Measurements from ENCODE around the gene NOS3. TPM values are rescaled to one million over a fixed set of nuclear protein-coding genes. Genes with fewer than 3 reads are reported as not detected.

The NOS3 gene
- total RNA-seq, 1 experiment from 2014 or later, result 3.2 TPM

DNA sequence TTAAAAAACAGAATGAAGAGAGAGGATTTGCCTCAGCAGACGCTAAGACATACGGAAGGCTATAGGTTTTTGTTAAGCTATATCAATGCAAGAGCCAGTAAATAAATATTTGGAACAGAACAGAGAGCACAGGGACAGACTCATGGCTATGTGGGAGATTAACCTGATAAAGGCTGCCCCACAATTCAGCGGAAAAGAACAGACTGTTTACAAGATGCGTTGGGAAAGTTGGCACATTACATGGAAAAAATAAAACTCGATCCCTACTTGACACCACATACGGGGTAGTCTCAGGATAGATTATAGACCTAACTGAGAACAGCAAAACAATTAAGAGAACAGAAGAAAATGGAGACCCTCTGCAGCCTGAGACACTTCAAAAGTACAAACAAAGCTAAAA lies 23.5 kb upstream of the NOS3 start:
- BruUV-seq (replicated peaks), result no TSS peak
- peaks cover 80% of the 10 kb centered on the region for H3K27me3 ChIP-seq (ENCODE audit: insufficient read depth, low read depth)

DNA sequence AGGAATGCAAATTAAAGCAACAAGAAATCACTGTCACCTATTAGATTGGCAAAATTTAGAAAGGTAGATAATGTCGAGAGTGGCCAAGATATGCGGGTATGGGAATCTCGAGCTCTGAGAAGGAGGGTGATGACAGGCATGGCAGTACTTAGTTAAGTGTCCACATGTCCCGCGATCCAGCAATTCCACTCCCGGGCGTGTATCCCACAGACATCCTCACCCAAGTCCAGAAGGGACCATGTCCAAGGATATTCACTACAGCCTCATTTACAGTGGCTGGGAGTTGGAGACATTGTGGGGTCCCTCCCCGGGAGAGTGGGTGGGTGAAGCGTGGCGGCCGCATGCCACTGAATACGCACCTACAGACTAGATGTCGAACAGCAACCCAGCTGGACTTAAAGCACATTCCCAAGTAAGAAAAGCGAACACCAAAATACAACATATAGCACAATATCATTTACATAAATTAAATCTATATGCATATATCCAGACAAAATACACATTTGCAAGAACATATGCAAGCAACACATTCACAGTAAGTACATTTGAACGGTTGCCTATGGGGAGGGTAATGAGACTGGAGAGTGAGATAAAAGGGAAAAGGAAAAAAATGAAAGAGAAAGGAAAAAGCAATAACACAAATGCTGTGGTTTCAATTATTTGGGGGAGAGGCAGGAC lies 22.6 kb upstream of the NOS3 start:
- Histone ChIP-seq H3K9me2 (ENCODE audit: insufficient read depth) (no peaks in the 10 kb centered on the region), H3K27ac (no peak overlapping the region), H3K79me2 (ENCODE audit: low read depth) (no peaks in the 10 kb centered on the region), H3K36me3 (ENCODE audit: low read depth) (no peaks in the 10 kb centered on the region), H3K9me3 (ENCODE audit: insufficient read depth, low read depth) (no peaks in the 10 kb centered on the region), H3F3A (ENCODE audit: insufficient read depth, low read depth) (no peaks in the 10 kb centered on the region), H3K4me3 (no peak overlapping the region), H3K4me2 (0 out of 2 replicates have a peak overlapping the region, but pooled peaks have one; percentile 11), H2AFZ (no peak overlapping the region), H3K4me1 (replicated peaks; ENCODE audit: insufficient read depth) (no peaks in the 10 kb centered on the region), H3K27me3 (ENCODE audit: insufficient read depth, low read depth) (peaks cover 88% of the 10 kb centered on the region), H4K20me1 (ENCODE audit: insufficient read depth) (no peaks in the 10 kb centered on the region)
- DNase-seq, result no peak
- BruUV-seq (replicated peaks), result no TSS peak
- TF ChIP-seq, protein P1, sequence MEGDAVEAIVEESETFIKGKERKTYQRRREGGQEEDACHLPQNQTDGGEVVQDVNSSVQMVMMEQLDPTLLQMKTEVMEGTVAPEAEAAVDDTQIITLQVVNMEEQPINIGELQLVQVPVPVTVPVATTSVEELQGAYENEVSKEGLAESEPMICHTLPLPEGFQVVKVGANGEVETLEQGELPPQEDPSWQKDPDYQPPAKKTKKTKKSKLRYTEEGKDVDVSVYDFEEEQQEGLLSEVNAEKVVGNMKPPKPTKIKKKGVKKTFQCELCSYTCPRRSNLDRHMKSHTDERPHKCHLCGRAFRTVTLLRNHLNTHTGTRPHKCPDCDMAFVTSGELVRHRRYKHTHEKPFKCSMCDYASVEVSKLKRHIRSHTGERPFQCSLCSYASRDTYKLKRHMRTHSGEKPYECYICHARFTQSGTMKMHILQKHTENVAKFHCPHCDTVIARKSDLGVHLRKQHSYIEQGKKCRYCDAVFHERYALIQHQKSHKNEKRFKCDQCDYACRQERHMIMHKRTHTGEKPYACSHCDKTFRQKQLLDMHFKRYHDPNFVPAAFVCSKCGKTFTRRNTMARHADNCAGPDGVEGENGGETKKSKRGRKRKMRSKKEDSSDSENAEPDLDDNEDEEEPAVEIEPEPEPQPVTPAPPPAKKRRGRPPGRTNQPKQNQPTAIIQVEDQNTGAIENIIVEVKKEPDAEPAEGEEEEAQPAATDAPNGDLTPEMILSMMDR (conservative IDR thresholded peaks at IDR 0.05), result no peak
- TF ChIP-seq EZH2 (IDR thresholded peaks at IDR 0.05; ENCODE audit: low read depth), result no peak
- POLR2A ChIA-PET (ENCODE audit: unreplicated experiment), result no interaction called here
- intact Hi-C loops (cut with micrococcal nuclease; ENCODE audit: unreplicated experiment), result no loop called here
- CTCF ChIA-PET, result no interaction called here

More for the DNA sequence above, 23.5 kb upstream of the NOS3 start:
- ChIA-PET CTCF (interaction anchor here (0.6 kb wide), 1 partner anchor 582 kb away, joined by 3 read pairs; no protein-coding TSS in a partner anchor), POLR2A (ENCODE audit: unreplicated experiment) (no interaction called here)
- Histone ChIP-seq H2AFZ (no peak overlapping the region), H3K9me2 (ENCODE audit: insufficient read depth) (no peaks in the 10 kb centered on the region), H4K20me1 (ENCODE audit: insufficient read depth) (no peaks in the 10 kb centered on the region), H3K36me3 (ENCODE audit: low read depth) (no peaks in the 10 kb centered on the region), H3K4me3 (no peak overlapping the region), H3K4me2 (no peak overlapping the region), H3K79me2 (ENCODE audit: low read depth) (no peaks in the 10 kb centered on the region), H3K4me1 (replicated peaks; ENCODE audit: insufficient read depth) (no peaks in the 10 kb centered on the region), H3F3A (ENCODE audit: insufficient read depth, low read depth) (no peaks in the 10 kb centered on the region), H3K27ac (no peak overlapping the region), H3K9me3 (ENCODE audit: insufficient read depth, low read depth) (no peaks in the 10 kb centered on the region)
- no peak for DNase-seq
- intact Hi-C loops (cut with micrococcal nuclease; ENCODE audit: unreplicated experiment), result no loop called here
- no peak for TF ChIP-seq EZH2 (IDR thresholded peaks at IDR 0.05; ENCODE audit: low read depth)
- TF ChIP-seq, protein P1 (conservative IDR thresholded peaks at IDR 0.05), result no peak

DNA sequence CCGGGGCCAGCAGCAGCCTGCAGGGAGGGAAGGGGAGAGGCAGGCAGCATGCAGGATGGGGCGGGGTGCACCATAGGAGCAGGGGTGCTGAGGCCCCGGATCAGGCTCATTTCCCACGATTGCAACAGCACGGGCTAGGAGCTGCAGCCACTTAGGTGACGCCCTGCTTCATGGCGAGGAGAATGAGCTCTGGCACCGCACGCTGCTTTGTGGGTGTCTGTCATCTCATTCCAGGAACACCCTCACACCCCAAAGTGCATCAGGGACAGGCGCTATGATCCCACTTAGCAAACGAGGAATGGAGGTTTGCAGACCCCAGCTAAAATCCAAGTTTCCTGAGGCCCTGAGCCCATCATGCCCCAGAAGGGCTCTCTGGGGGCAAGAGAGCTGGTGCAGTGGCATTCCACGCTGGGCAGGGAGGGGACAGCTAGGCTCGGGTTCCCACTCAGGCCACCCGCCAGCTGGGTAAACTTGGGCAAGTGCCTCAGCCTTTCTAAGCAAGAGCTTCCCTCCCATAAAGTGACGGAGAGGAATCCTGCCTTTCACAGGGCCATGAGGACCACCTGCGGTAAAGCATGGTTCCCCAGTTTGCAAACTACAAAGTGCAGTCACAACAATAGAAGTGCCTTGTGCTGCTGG lies 22.0 kb upstream of the NOS3 start:
- peaks cover 91% of the 10 kb centered on the region for H3K27me3 ChIP-seq (ENCODE audit: insufficient read depth, low read depth)
- H3K9me3 ChIP-seq (ENCODE audit: insufficient read depth, low read depth), result no peaks in the 10 kb centered on the region
- intact Hi-C loops (cut with micrococcal nuclease; ENCODE audit: unreplicated experiment), result no loop called here
- H3K36me3 ChIP-seq (ENCODE audit: low read depth), result no peaks in the 10 kb centered on the region
- H2AFZ ChIP-seq, result no peak overlapping the region
- H3F3A ChIP-seq (ENCODE audit: insufficient read depth, low read depth), result no peaks in the 10 kb centered on the region
- no TSS peak for BruUV-seq (replicated peaks)
- no peak overlapping the region for H3K4me3 ChIP-seq
- TF ChIP-seq, protein P1 (conservative IDR thresholded peaks at IDR 0.05), result no peak
- no peak for TF ChIP-seq EZH2 (IDR thresholded peaks at IDR 0.05; ENCODE audit: low read depth)
- H4K20me1 ChIP-seq (ENCODE audit: insufficient read depth), result no peaks in the 10 kb centered on the region
- H3K4me2 ChIP-seq, result 0 out of 2 replicates have a peak overlapping the region, but pooled peaks have one; percentile 11
- ChIA-PET CTCF (no interaction called here), POLR2A (ENCODE audit: unreplicated experiment) (no interaction called here)
- no peak for DNase-seq
- no peaks in the 10 kb centered on the region for H3K4me1 ChIP-seq (replicated peaks; ENCODE audit: insufficient read depth)
- H3K9me2 ChIP-seq (ENCODE audit: insufficient read depth), result no peaks in the 10 kb centered on the region
- H3K27ac ChIP-seq, result no peak overlapping the region
- H3K79me2 ChIP-seq (ENCODE audit: low read depth), result no peaks in the 10 kb centered on the region

All from PC-9 (cell line).